ENCODE data around the gene MEGF8.

Gene MEGF8

DNA sequence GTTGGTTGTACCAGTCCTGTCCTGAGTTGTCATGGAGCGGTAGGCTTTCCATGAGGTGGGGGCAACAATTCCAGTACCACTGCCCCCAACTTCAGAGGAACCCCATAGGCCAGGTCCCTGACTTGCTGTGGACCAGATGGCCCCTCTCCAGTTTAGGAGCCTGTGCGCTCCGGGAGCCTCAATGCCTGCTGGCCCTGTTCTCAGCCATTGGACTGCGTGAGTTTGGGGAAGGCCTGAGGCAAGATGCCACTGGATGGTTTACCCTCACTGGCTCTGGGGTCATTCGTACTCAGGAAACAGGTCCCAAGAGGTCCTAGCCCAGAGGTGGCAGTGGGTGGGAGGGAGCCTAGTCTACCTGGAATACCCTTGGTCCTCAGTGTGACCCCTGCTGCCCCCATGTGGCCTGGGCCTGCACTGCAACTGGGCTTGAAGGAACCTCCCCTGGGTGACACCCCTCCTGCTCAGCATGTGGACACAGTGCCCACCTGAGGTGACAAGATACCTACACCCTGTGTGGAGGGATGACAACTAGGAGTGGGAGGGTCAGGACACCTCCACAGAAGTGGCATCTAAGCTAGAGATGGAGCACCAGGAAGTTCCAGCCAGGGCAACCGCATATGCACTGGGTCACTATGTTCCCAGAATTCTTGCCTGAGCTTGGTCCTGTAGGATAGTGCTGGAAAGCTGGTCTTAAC is 29.5 kb upstream of the MEGF8 start:
- TF ChIP-seq FOXP2 (optimal IDR thresholded peaks at IDR 0.05; ENCODE audit: borderline replicate concordance, extremely low read depth, extremely low read length, insufficient read depth): peak; percentile 67
- TF ChIP-seq, protein P1, sequence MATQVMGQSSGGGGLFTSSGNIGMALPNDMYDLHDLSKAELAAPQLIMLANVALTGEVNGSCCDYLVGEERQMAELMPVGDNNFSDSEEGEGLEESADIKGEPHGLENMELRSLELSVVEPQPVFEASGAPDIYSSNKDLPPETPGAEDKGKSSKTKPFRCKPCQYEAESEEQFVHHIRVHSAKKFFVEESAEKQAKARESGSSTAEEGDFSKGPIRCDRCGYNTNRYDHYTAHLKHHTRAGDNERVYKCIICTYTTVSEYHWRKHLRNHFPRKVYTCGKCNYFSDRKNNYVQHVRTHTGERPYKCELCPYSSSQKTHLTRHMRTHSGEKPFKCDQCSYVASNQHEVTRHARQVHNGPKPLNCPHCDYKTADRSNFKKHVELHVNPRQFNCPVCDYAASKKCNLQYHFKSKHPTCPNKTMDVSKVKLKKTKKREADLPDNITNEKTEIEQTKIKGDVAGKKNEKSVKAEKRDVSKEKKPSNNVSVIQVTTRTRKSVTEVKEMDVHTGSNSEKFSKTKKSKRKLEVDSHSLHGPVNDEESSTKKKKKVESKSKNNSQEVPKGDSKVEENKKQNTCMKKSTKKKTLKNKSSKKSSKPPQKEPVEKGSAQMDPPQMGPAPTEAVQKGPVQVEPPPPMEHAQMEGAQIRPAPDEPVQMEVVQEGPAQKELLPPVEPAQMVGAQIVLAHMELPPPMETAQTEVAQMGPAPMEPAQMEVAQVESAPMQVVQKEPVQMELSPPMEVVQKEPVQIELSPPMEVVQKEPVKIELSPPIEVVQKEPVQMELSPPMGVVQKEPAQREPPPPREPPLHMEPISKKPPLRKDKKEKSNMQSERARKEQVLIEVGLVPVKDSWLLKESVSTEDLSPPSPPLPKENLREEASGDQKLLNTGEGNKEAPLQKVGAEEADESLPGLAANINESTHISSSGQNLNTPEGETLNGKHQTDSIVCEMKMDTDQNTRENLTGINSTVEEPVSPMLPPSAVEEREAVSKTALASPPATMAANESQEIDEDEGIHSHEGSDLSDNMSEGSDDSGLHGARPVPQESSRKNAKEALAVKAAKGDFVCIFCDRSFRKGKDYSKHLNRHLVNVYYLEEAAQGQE (IDR thresholded peaks at IDR 0.05; ENCODE audit: insufficient read depth in 1 of 2, low read depth in 2 of 2, low read length in 2 of 2): peak in 1 of 2 experiments; percentile 38; a peak in 2 of 4 replicates
- peak; percentile 49; the same call in 1 of the 2 replicates for TF ChIP-seq POLR2AphosphoS5 (IDR thresholded peaks at IDR 0.05; ENCODE audit: low read depth, low read length)
- no peak; the same call in 1 of the 2 replicates for TF ChIP-seq TAF1 (IDR thresholded peaks at IDR 0.05; ENCODE audit: borderline replicate concordance, insufficient read depth, low read length)
- TF ChIP-seq SIN3A (IDR thresholded peaks at IDR 0.05; ENCODE audit: borderline replicate concordance, insufficient read depth, low read length): peak; percentile 40; the same call in 1 of the 2 replicates

- peak; percentile 13; the same call in 1 of the 2 replicates for TF ChIP-seq POLR2AphosphoS5 (IDR thresholded peaks at IDR 0.05; ENCODE audit: low read depth, low read length)
- TF ChIP-seq, protein P1 (IDR thresholded peaks at IDR 0.05; ENCODE audit: insufficient read depth in 1 of 2, low read depth in 2 of 2, low read length in 2 of 2): no peak
These were observed 28.4 kb upstream of the MEGF8 start for GRCh38 chr19:42297039-42297438.

- no peak for TF ChIP-seq POLR2AphosphoS5 (IDR thresholded peaks at IDR 0.05; ENCODE audit: low read depth, low read length)
- TF ChIP-seq SIN3A (IDR thresholded peaks at IDR 0.05; ENCODE audit: borderline replicate concordance, insufficient read depth, low read length): 0 out of 2 replicates have a peak, but pooled peaks have one; percentile 15
These were observed 23.7 kb upstream of the MEGF8 start, which contains the start of gene PRR19 for GRCh38 chr19:42301646-42302203. TSS of gene PRR19 (plus strand) at chr19:42302132. CDS start at chr19:42309585, 7,453 bp downstream.

DNA sequence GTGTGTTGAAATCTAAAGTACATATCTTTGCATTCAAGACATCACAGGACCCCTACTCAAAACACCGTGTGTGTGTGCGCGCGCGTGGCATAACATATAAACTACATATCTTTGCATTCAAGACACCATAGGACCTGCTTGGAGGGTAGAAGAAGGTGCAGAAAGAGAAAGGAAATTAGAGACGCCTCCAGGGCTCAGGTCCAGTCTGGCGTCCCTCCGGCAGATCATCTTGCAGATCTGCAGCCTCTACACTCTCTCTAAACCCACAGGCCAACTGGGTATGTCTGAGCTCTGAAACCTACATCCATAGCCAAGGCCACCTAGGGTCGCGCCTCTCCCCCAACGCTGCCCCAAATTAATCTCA is 22.4 kb upstream of the MEGF8 start:
- TF ChIP-seq FOXP2 (optimal IDR thresholded peaks at IDR 0.05; ENCODE audit: borderline replicate concordance, extremely low read depth, extremely low read length, insufficient read depth) (no peak), SIN3A (IDR thresholded peaks at IDR 0.05; ENCODE audit: borderline replicate concordance, insufficient read depth, low read length) (0 out of 2 replicates have a peak, but pooled peaks have one; percentile 15)

DNA sequence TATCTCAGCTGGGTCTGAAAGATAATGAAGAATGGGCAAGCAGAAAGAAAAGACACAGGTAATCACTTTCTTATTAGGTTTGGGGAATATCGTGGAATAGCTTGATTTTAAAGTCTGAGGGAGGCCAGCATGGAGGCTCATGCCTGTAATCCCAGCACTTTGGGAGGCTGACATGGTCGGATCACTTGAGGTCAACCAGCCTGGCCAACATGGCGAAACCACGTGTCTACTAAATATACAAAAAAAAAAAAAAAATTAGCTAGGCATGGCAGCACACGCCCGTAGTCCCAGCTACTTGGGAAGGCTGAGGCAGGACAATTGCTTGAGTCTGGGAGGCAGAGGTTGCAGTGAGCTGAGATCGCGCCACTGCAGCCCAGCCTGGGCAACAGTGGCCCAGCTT is 21.6 kb upstream of the MEGF8 start:
- no peak for TF ChIP-seq TAF1 (IDR thresholded peaks at IDR 0.05; ENCODE audit: borderline replicate concordance, insufficient read depth, low read length)
- TF ChIP-seq, protein P1 (IDR thresholded peaks at IDR 0.05; ENCODE audit: insufficient read depth in 1 of 2, low read depth in 2 of 2, low read length in 2 of 2): no peak

DNA sequence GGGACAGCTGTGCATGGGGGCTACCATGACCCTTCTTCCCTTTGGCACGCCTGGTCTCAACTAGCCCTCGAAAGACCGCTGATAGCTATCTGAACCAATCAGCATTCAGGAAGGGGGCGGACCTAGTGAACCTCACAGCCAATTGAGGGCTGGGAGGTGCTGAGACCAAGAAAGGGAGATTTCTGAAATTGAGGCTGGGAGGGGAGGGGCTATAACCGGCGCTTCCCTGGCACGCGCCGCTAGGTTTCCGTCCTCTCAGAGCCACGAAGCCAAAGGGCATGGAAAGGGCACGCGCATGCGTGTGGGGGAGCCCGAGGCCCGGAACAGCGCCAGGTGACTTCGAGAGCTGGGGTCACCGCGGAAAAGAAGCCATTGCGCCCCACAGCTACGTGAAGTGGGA is 18.8 kb upstream of the MEGF8 start:
- TF ChIP-seq FOXP2 (optimal IDR thresholded peaks at IDR 0.05; ENCODE audit: borderline replicate concordance, extremely low read depth, extremely low read length, insufficient read depth): no peak
- TF ChIP-seq, protein P1 (IDR thresholded peaks at IDR 0.05; ENCODE audit: insufficient read depth in 1 of 2, low read depth in 2 of 2, low read length in 2 of 2): no peak
- no peak for TF ChIP-seq SIN3A (IDR thresholded peaks at IDR 0.05; ENCODE audit: borderline replicate concordance, insufficient read depth, low read length)
- no peak for TF ChIP-seq POLR2AphosphoS5 (IDR thresholded peaks at IDR 0.05; ENCODE audit: low read depth, low read length)
- no peak for TF ChIP-seq TAF1 (IDR thresholded peaks at IDR 0.05; ENCODE audit: borderline replicate concordance, insufficient read depth, low read length)

Data from PFSK-1 (cell line).